Measurements from ENCODE around the gene TNC. TPM values are rescaled to one million over a fixed set of nuclear protein-coding genes. Genes with fewer than 3 reads are reported as not detected.

Gene TNC
- total RNA-seq, 2 donors from 2014 or later, result 67.5 to 172 TPM

- Mint-ChIP-seq H3K27ac (no peak overlapping the region), H3K4me3 (no peak overlapping the region), H3K4me1 (peaks cover 1% of the 10 kb centered on the region), H3K36me3 (ENCODE audit: low read depth) (no peaks in the 10 kb centered on the region), H3K27me3 (ENCODE audit: insufficient read depth) (no peaks in the 10 kb centered on the region), H3K9me3 (peaks cover 27% of the 10 kb centered on the region)
- no peaks in the 10 kb centered on the region for H3K36me3 ChIP-seq (ENCODE audit: control insufficient read depth, insufficient read depth, low read length)
- 82 to 96% methylated on average over 3 to 7 of the region's 8 CpGs for WGBS, 2 experiments (ENCODE audit: insufficient coverage in 1 of 2, insufficient read length in 1 of 2)
- H3K9me3 ChIP-seq (ENCODE audit: control insufficient read depth, low read length), result peaks cover 3% of the 10 kb centered on the region
- DNase-seq, result no peak
- no peak overlapping the region for H3K4me3 ChIP-seq (ENCODE audit: low read length)
- H3K27ac ChIP-seq (ENCODE audit: low read depth, low read length), result no peak overlapping the region
- H3K4me1 ChIP-seq (ENCODE audit: control insufficient read depth, insufficient read depth, low read length), result no peaks in the 10 kb centered on the region
- TF ChIP-seq, protein P1, sequence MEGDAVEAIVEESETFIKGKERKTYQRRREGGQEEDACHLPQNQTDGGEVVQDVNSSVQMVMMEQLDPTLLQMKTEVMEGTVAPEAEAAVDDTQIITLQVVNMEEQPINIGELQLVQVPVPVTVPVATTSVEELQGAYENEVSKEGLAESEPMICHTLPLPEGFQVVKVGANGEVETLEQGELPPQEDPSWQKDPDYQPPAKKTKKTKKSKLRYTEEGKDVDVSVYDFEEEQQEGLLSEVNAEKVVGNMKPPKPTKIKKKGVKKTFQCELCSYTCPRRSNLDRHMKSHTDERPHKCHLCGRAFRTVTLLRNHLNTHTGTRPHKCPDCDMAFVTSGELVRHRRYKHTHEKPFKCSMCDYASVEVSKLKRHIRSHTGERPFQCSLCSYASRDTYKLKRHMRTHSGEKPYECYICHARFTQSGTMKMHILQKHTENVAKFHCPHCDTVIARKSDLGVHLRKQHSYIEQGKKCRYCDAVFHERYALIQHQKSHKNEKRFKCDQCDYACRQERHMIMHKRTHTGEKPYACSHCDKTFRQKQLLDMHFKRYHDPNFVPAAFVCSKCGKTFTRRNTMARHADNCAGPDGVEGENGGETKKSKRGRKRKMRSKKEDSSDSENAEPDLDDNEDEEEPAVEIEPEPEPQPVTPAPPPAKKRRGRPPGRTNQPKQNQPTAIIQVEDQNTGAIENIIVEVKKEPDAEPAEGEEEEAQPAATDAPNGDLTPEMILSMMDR (conservative IDR thresholded peaks at IDR 0.05), result no peak
- no peak overlapping the region for H3K9ac ChIP-seq (ENCODE audit: extremely low read depth, low read length, poor library complexity, severe bottlenecking)
- no peaks in the 10 kb centered on the region for H3K27me3 ChIP-seq (ENCODE audit: control insufficient read depth, insufficient read depth, low read length, poor library complexity, severe bottlenecking)
These were observed 40.9 kb upstream of the TNC start for GRCh38 chr9:115158661-115159481.

- H3K36me3 ChIP-seq (ENCODE audit: control insufficient read depth, insufficient read depth, low read length), result no peaks in the 10 kb centered on the region
- Mint-ChIP-seq H3K36me3 (ENCODE audit: low read depth) (peaks cover 2% of the 10 kb centered on the region), H3K9me3 (peaks cover 33% of the 10 kb centered on the region), H3K4me1 (peaks cover 1% of the 10 kb centered on the region), H3K27me3 (ENCODE audit: insufficient read depth) (no peaks in the 10 kb centered on the region), H3K27ac (no peak overlapping the region), H3K4me3 (no peak overlapping the region)
- H3K9ac ChIP-seq (ENCODE audit: extremely low read depth, low read length, poor library complexity, severe bottlenecking), result no peak overlapping the region
- 90 to 92% methylated on average over 2 of the region's 2 CpGs for WGBS, 2 experiments (ENCODE audit: insufficient coverage in 1 of 2, insufficient read length in 1 of 2)
- H3K27ac ChIP-seq (ENCODE audit: low read depth, low read length), result no peak overlapping the region
- no peaks in the 10 kb centered on the region for H3K4me1 ChIP-seq (ENCODE audit: control insufficient read depth, insufficient read depth, low read length)
- TF ChIP-seq, protein P1 (conservative IDR thresholded peaks at IDR 0.05), result no peak
- H3K9me3 ChIP-seq (ENCODE audit: control insufficient read depth, low read length), result peaks cover 8% of the 10 kb centered on the region
- H3K27me3 ChIP-seq (ENCODE audit: control insufficient read depth, insufficient read depth, low read length, poor library complexity, severe bottlenecking), result no peaks in the 10 kb centered on the region
- no peak for DNase-seq
- no peak overlapping the region for H3K4me3 ChIP-seq (ENCODE audit: low read length)
These were observed 39.3 kb upstream of the TNC start for GRCh38 chr9:115157245-115157674.

- no peaks in the 10 kb centered on the region for H3K36me3 ChIP-seq (ENCODE audit: control insufficient read depth, insufficient read depth, low read length)
- H3K27ac ChIP-seq (ENCODE audit: low read depth, low read length), result no peak overlapping the region
- H3K4me1 Mint-ChIP-seq, result peaks cover 1% of the 10 kb centered on the region
- H3K9me3 ChIP-seq (ENCODE audit: control insufficient read depth, low read length), result peaks cover 8% of the 10 kb centered on the region
- peaks cover 2% of the 10 kb centered on the region for H3K36me3 Mint-ChIP-seq (ENCODE audit: low read depth)
- 96 to 100% methylated on average over 1 to 4 of the region's 4 CpGs for WGBS, 2 experiments (ENCODE audit: insufficient coverage in 1 of 2, insufficient read length in 1 of 2)
- TF ChIP-seq, protein P1 (conservative IDR thresholded peaks at IDR 0.05), result no peak
- H3K9me3 Mint-ChIP-seq, result peaks cover 30% of the 10 kb centered on the region
- no peak overlapping the region for H3K27ac Mint-ChIP-seq
- H3K27me3 ChIP-seq (ENCODE audit: control insufficient read depth, insufficient read depth, low read length, poor library complexity, severe bottlenecking), result no peaks in the 10 kb centered on the region
- H3K27me3 Mint-ChIP-seq (ENCODE audit: insufficient read depth), result no peaks in the 10 kb centered on the region
- H3K4me3 ChIP-seq (ENCODE audit: low read length), result no peak overlapping the region
- H3K4me1 ChIP-seq (ENCODE audit: control insufficient read depth, insufficient read depth, low read length), result no peaks in the 10 kb centered on the region
- H3K4me3 Mint-ChIP-seq, result no peak overlapping the region
- no peak overlapping the region for H3K9ac ChIP-seq (ENCODE audit: extremely low read depth, low read length, poor library complexity, severe bottlenecking)
- DNase-seq, result no peak
These were observed 37.1 kb upstream of the TNC start for GRCh38 chr9:115155037-115155436.
